Spleen (tissue), 7 donors: ENCODE measurements around the gene RIN2.

Experiments used
- CTCF ChIP-seq, 11 experiments: fragments of 200-600 bp in 7 of 11; fragments of 450-650 bp in 4 of 11; sonication (generic) in 4 of 11; IDR thresholded peaks in 8 of 11; conservative IDR thresholded peaks in 3 of 11; 1 replicate in 7 of 11; 2 replicates in 4 of 11; pipeline versions ENCODE4 v1.4.0 to v1.8.0; 2016 to 2021; ENCODE audit warnings: antibody characterized with exemption in 11 of 11, inconsistent platforms in 4 of 11, mild to moderate bottlenecking in 1 of 11
- POLR2A ChIP-seq, 3 donors: fragments of 450-650 bp; IDR thresholded peaks; one replicate each; pipeline ENCODE4 v1.5.1; 2017; ENCODE audit warnings: antibody characterized with exemption in 3 of 3, mild to moderate bottlenecking in 1 of 3
- donor health status: DM: no; HTN: no; CAD: no; lungs with moderate emphysema.
- donor health status: DM: no; HTN: no; CAD: no.
- donor health status: DM: no; HTN: no; CAD: no.

DNA sequence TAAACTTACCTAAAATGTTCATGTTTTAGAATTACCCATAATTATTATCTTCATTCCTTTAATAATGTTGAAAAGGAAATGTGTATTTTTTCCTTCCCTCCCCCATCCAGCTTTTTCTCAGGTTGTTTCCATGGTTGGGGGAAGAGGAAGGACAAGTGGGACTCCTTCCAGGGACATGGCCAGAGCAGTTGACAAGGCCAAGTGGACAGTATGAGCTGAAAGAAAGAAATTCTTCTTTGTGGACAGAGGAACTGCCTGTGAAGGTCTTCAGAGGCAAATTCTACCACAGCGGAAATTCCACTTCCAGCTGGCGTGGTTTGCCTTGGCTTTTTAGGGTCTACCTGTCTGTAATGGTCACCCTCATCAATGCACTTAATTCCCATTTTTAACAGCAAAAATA, 33.8 kb downstream of the RIN2 start:
- TF ChIP-seq CTCF (IDR thresholded peaks at IDR 0.05 in 8 of 11, conservative IDR thresholded peaks at IDR 0.05 in 3 of 11): no peak
- no peak for TF ChIP-seq POLR2A (IDR thresholded peaks at IDR 0.05)
